Measurements from ENCODE around the gene AK9.
"Not testable (repeated sequence)": the region's sequence is repeated elsewhere in the genome, so short reads cannot be mapped to it uniquely, and the experiment has no call there.

Gene AK9

GRCh38 chr6:109696355-109696754 lies 5.4 kb upstream of the AK9 start:
- DNase-seq = no peak

- DNase-seq = no peak
Observed at GRCh38 chr6:109695468-109695867, 4.5 kb upstream of the AK9 start.

- no peak for DNase-seq
Observed at GRCh38 chr6:109693111-109693510, 2.1 kb upstream of the AK9 start.

- DNase-seq = peak in 39 of 51 donors; percentile 7 to 73 (median 43)
Observed at GRCh38 chr6:109690373-109690736, 647 bp downstream of the AK9 start.

- DNase-seq = peak in 1 of 51 donors; percentile 27
Observed at GRCh38 chr6:109687271-109687761, 3.7 kb downstream of the AK9 start.

GRCh38 chr6:109686566-109687265 lies 4.3 kb downstream of the AK9 start:
- DNase-seq = peak in 1 of 51 donors; percentile 19

- not testable (repeated sequence) for DNase-seq
Observed at GRCh38 chr6:109678661-109679505, 12.1 kb downstream of the AK9 start.

GRCh38 chr6:109678240-109678639 lies 12.8 kb downstream of the AK9 start:
- DNase-seq = no peak

- no peak for DNase-seq
Observed at GRCh38 chr6:109676724-109677123, 14.3 kb downstream of the AK9 start.

GRCh38 chr6:109672839-109673238 lies 18.2 kb downstream of the AK9 start:
- DNase-seq = no peak

GRCh38 chr6:109672175-109672574 lies 18.8 kb downstream of the AK9 start:
- no peak for DNase-seq

- no peak for DNase-seq
Observed at GRCh38 chr6:109671733-109672132, 19.3 kb downstream of the AK9 start.

GRCh38 chr6:109669811-109670210 lies 21.2 kb downstream of the AK9 start:
- no peak for DNase-seq

- DNase-seq = no peak
Observed at GRCh38 chr6:109662192-109662591, 28.8 kb downstream of the AK9 start.

- DNase-seq = no peak
Observed at GRCh38 chr6:109660526-109661320, 30.3 kb downstream of the AK9 start.

GRCh38 chr6:109655761-109656262 lies 35.2 kb downstream of the AK9 start:
- DNase-seq = no peak

GRCh38 chr6:109653264-109653663 lies 37.7 kb downstream of the AK9 start:
- DNase-seq = no peak

GRCh38 chr6:109644131-109644530 lies 46.9 kb downstream of the AK9 start:
- DNase-seq = no peak

- DNase-seq = no peak
Observed at GRCh38 chr6:109632405-109632804, 58.6 kb downstream of the AK9 start.

GRCh38 chr6:109631403-109631802 lies 59.6 kb downstream of the AK9 start:
- no peak for DNase-seq

GRCh38 chr6:109628158-109629000 lies 62.6 kb downstream of the AK9 start:
- no peak for DNase-seq
